HEK293 (cell line): ENCODE results near the gene HIPK1.

ENCODE experiments used
- CTCF ChIP-seq: fragments of 450-650 bp; formaldehyde crosslinking; IDR thresholded peaks from 2 replicates; pipeline ENCODE4 v1.5.1; 2016; ENCODE audit warnings: missing biosample characterization, missing genetic modification characterization
- EGR2 ChIP-seq: fragments of 450-650 bp; formaldehyde crosslinking; IDR thresholded peaks from 2 replicates; pipeline ENCODE4 v1.5.1; 2016; ENCODE audit warnings: low read depth, missing biosample characterization, missing genetic modification characterization
- ELK4 ChIP-seq: IDR thresholded peaks from 2 replicates; pipeline ENCODE4 v1.6.1; 2011; ENCODE audit warnings: mild to moderate bottlenecking, low read depth, low read length, borderline replicate concordance
- MYNN ChIP-seq: fragments of 450-650 bp; formaldehyde crosslinking; IDR thresholded peaks from 2 replicates; pipeline ENCODE4 v1.5.1; 2016; ENCODE audit warnings: missing biosample characterization, missing genetic modification characterization, borderline replicate concordance
- TSHZ1 ChIP-seq: fragments of 450-650 bp; formaldehyde crosslinking; IDR thresholded peaks from 2 replicates; pipeline ENCODE4 v1.5.1; 2016; ENCODE audit warnings: missing biosample characterization, missing genetic modification characterization, borderline replicate concordance
- ZBTB1 ChIP-seq: fragments of 450-650 bp; formaldehyde crosslinking; IDR thresholded peaks from 2 replicates; pipeline ENCODE4 v1.5.1; 2016; ENCODE audit warnings: missing biosample characterization, missing genetic modification characterization
- ZBTB11 ChIP-seq: fragments of 450-650 bp; formaldehyde crosslinking; conservative IDR thresholded peaks from 2 replicates; pipeline ENCODE4 v1.5.1; 2016; ENCODE audit warnings: low read depth, missing biosample characterization, missing genetic modification characterization
- ZFP3 ChIP-seq: fragments of 450-650 bp; formaldehyde crosslinking; IDR thresholded peaks from 2 replicates; pipeline ENCODE4 v1.5.1; 2016; ENCODE audit warnings: low read depth, missing biosample characterization, missing genetic modification characterization
- ZNF112 ChIP-seq: fragments of 450-650 bp; formaldehyde crosslinking; IDR thresholded peaks from 2 replicates; pipeline ENCODE4 v1.5.0; 2017; ENCODE audit warnings: missing biosample characterization, missing genetic modification characterization
- ZNF18 ChIP-seq: fragments of 450-650 bp; formaldehyde crosslinking; IDR thresholded peaks from 2 replicates; pipeline ENCODE4 v1.5.1; 2016; ENCODE audit warnings: missing biosample characterization, missing genetic modification characterization
- ZNF23 ChIP-seq: fragments of 450-650 bp; formaldehyde crosslinking; IDR thresholded peaks from 2 replicates; pipeline ENCODE4 v1.5.1; 2016; ENCODE audit warnings: missing biosample characterization, missing genetic modification characterization, borderline replicate concordance
- ZNF449 ChIP-seq: fragments of 450-650 bp; formaldehyde crosslinking; IDR thresholded peaks from 2 replicates; pipeline ENCODE4 v1.5.1; 2017; ENCODE audit warnings: missing biosample characterization, mild to moderate bottlenecking, missing genetic modification characterization, moderate library complexity

GRCh38 chr1:113983391-113983790, 54.3 kb downstream of the HIPK1 start:
- TF ChIP-seq EGR2 (no peak), ZBTB11 (tag by site-specific recombination) (no peak), CTCF (tag by site-specific recombination) (no peak), MYNN (tag by site-specific recombination) (no peak), ZNF112 (tag by site-specific recombination) (no peak), ZNF23 (tag by site-specific recombination) (no peak), ZNF449 (no peak), ZFP3 (tag by site-specific recombination) (no peak), ZNF18 (tag by site-specific recombination) (no peak), ZBTB1 (tag by site-specific recombination) (no peak), TSHZ1 (tag by site-specific recombination) (no peak), ELK4 (no peak)
